HepG2 (cell line): Measurements from ENCODE around the gene GRM5. TPM values are rescaled to one million over a fixed set of nuclear protein-coding genes. Genes with fewer than 3 reads are reported as not detected.

Source experiments
- ATAC-seq: fragments of 200-7000 bp; cut with Tn5 transposase; 3 replicates; pipeline ENCODE4 v1.9.1; 2020; ENCODE audit warnings: mild to moderate bottlenecking, moderate library complexity
- BruUV-seq: library from RNA; stranded (reverse); fragments of 400-500 nt; replicated peaks from 2 replicates; lab custom pipeline; 2021; lab: Mats Ljungman, UMichigan
- CTCF ChIA-PET: fragments of 300-600 bp; formaldehyde crosslinking; extraction: SDS; loops from one replicate; lab custom pipeline; 2021; ENCODE audit warnings: low total read pairs, inconsistent platforms, low intra/inter-chr PET ratio; lab: Yijun Ruan, JAX
- POLR2A ChIA-PET: fragments of 350-600 bp; sonication (Branson Sonifier 250); formaldehyde crosslinking; loops from one replicate; lab custom pipeline; 2020; ENCODE audit warnings: antibody characterized with exemption, inconsistent platforms; lab: Yijun Ruan, JAX
- DNase-seq: peaks from one replicate; pipeline ENCODE4 v3.0.0-alpha.2; 2015; ENCODE audit warnings: low spot score
- FAIRE-seq: peaks from 3 replicates; lab custom pipeline; 2011; peaks lifted over from hg19 to GRCh38; lab: Jason Lieb, UNC
- H2AFZ ChIP-seq: one replicate; pipeline ENCODE4 v1.6.1; 2011; ENCODE audit warnings: low read length, inconsistent platforms
- H3K27ac ChIP-seq: fragments of 300-600 bp; 3 replicates; pipeline ENCODE4 v1.8.0; 2011; ENCODE audit warnings: mixed run types, mild to moderate bottlenecking, mixed read lengths, low read length, inconsistent platforms; ENCODE audit not compliant: insufficient read depth; ENCODE audit errors: extremely low read length
- H3K27me3 ChIP-seq, 2 experiments: fragments of 200-600 bp in 1 of 2; 2 replicates in 1 of 2; 3 replicates in 1 of 2; pipeline versions ENCODE4 v1.6.0 to v1.8.0; 2011; ENCODE audit warnings: low read length in 2 of 2, mild to moderate bottlenecking in 2 of 2, moderate library complexity in 2 of 2, inconsistent platforms in 1 of 2; ENCODE audit not compliant: insufficient read depth in 2 of 2, control insufficient read depth in 1 of 2
- H3K36me3 ChIP-seq, 2 experiments: fragments of 200-600 bp in 1 of 2; replicated peaks in 1 of 2; 2 replicates in 1 of 2; 3 replicates in 1 of 2; pipeline versions ENCODE4 v1.5.1 to v1.8.0; 2011; ENCODE audit warnings: low read length in 2 of 2, inconsistent platforms in 1 of 2; ENCODE audit not compliant: insufficient read depth in 2 of 2, control insufficient read depth in 1 of 2
- H3K4me1 ChIP-seq: 2 replicates; pipeline ENCODE4 v1.5.1; 2012; ENCODE audit warnings: low read length, inconsistent platforms; ENCODE audit not compliant: insufficient read depth
- H3K4me2 ChIP-seq: 2 replicates; pipeline ENCODE4 v1.6.0; 2011; ENCODE audit warnings: low read depth, low read length, inconsistent platforms
- H3K4me3 ChIP-seq, 3 experiments: fragments of 200-600 bp in 1 of 3; sonication (generic), shearing (Covaris generic) in 1 of 3; replicated peaks in 1 of 3; 2 replicates each; pipeline ENCODE4 v1.5.1; 2011 to 2016; ENCODE audit warnings: low read length in 3 of 3, inconsistent platforms in 2 of 3, low read depth in 2 of 3, mild to moderate bottlenecking in 2 of 3, control low read depth in 1 of 3, mixed read lengths in 1 of 3; ENCODE audit not compliant: insufficient read depth in 1 of 3
- H3K79me2 ChIP-seq: one replicate; pipeline ENCODE4 v1.6.1; 2011; ENCODE audit warnings: low read length, inconsistent platforms; ENCODE audit not compliant: insufficient read depth
- H3K9ac ChIP-seq: 2 replicates; pipeline ENCODE4 v1.6.0; 2011; ENCODE audit warnings: mild to moderate bottlenecking, low read depth, low read length, inconsistent platforms; ENCODE audit not compliant: insufficient read depth
- H3K9me3 ChIP-seq: 2 replicates; pipeline ENCODE4 v1.5.1; 2012; ENCODE audit warnings: mild to moderate bottlenecking, low read length
- H4K20me1 ChIP-seq: 2 replicates; pipeline ENCODE4 v1.6.0; 2011; ENCODE audit warnings: inconsistent platforms, mild to moderate bottlenecking, low read length, moderate library complexity; ENCODE audit not compliant: insufficient read depth
- ATF1 ChIP-seq: IDR thresholded peaks from 2 replicates; pipeline ENCODE4 v1.6.1; 2016; ENCODE audit warnings: mild to moderate bottlenecking, control low read depth
- DBP ChIP-seq: sonication (generic); formaldehyde crosslinking; IDR thresholded peaks from 2 replicates; pipeline ENCODE4 v1.4.0; 2020; ENCODE audit warnings: missing genetic modification reagents; ENCODE audit errors: not compliant biosample characterization
- KLF9 ChIP-seq: IDR thresholded peaks from 2 replicates; pipeline ENCODE4 v1.6.1; 2016; ENCODE audit warnings: low read depth
- MNT ChIP-seq: fragments of 450-650 bp; IDR thresholded peaks from 2 replicates; pipeline ENCODE4 v1.6.1; 2016
- NCOA2 ChIP-seq: sonication (generic); formaldehyde crosslinking; IDR thresholded peaks from 2 replicates; pipeline ENCODE4 v1.8.0; 2022; ENCODE audit warnings: inconsistent platforms
- NFE2L1 ChIP-seq: sonication (generic); formaldehyde crosslinking; IDR thresholded peaks from 2 replicates; pipeline ENCODE4 v1.4.0; 2020; ENCODE audit warnings: missing genetic modification reagents, mild to moderate bottlenecking, borderline replicate concordance
- NONO ChIP-seq, 2 experiments: fragments of 450-650 bp in 1 of 2; sonication (generic) in 1 of 2; formaldehyde crosslinking in 1 of 2; IDR thresholded peaks in 1 of 2; conservative IDR thresholded peaks in 1 of 2; 2 replicates each; pipeline versions ENCODE4 v1.6.1 to v1.8.0; 2017 to 2022; ENCODE audit warnings: mild to moderate bottlenecking in 1 of 2, missing genetic modification reagents in 1 of 2, moderate library complexity in 1 of 2
- RAD51 ChIP-seq: fragments of 450-650 bp; IDR thresholded peaks from 2 replicates; pipeline ENCODE4 v1.6.1; 2016; ENCODE audit warnings: borderline replicate concordance
- REL ChIP-seq: sonication (generic); formaldehyde crosslinking; conservative IDR thresholded peaks from 2 replicates; pipeline ENCODE4 v1.8.0; 2022; ENCODE audit warnings: mild to moderate bottlenecking, missing genetic modification reagents, moderate library complexity
- RXRB ChIP-seq: IDR thresholded peaks from 2 replicates; pipeline ENCODE4 v1.6.1; 2016; ENCODE audit warnings: borderline replicate concordance, missing genetic modification reagents, missing compliant biosample characterization
- ZNF260 ChIP-seq: sonication (generic); formaldehyde crosslinking; IDR thresholded peaks from 2 replicates; pipeline ENCODE4 v1.4.0; 2020; ENCODE audit warnings: missing genetic modification reagents, low read depth, mild to moderate bottlenecking, borderline replicate concordance
- ZNF275 ChIP-seq: sonication (generic); formaldehyde crosslinking; IDR thresholded peaks from 2 replicates; pipeline ENCODE4 v1.8.0; 2022; ENCODE audit warnings: missing genetic modification reagents, mild to moderate bottlenecking, inconsistent platforms, borderline replicate concordance
- ZNF597 ChIP-seq: sonication (generic); formaldehyde crosslinking; IDR thresholded peaks from 2 replicates; pipeline ENCODE4 v1.5.0; 2020; ENCODE audit warnings: missing genetic modification reagents
- ZNF678 ChIP-seq: sonication (generic); formaldehyde crosslinking; IDR thresholded peaks from 2 replicates; pipeline ENCODE4 v1.4.0; 2020; ENCODE audit warnings: mild to moderate bottlenecking, missing genetic modification reagents
- ZNF788 ChIP-seq: sonication (generic); formaldehyde crosslinking; IDR thresholded peaks from 2 replicates; pipeline ENCODE4 v1.5.0; 2020; ENCODE audit warnings: mild to moderate bottlenecking, missing genetic modification reagents, borderline replicate concordance
- WGBS: methylation state at CpG from one replicate; pipeline ENCODE4 v1.1.6; 2017; ENCODE audit warnings: low lambda C conversion rate; 5-methylcytosine and 5-hydroxymethylcytosine counted together
- in situ Hi-C: cut with HindIII; loops from 2 replicates; pipeline ENCODE4 v1.10.0; 2017; ENCODE audit warnings: low pct_unique_long_range_greater_than_20kb; ENCODE audit not compliant: extremely low pct_ligation_motif_present
- intact Hi-C: fragments of 100-400 bp; cut with micrococcal nuclease; formaldehyde crosslinking; loops from one replicate; pipeline ENCODE4 v1.10.0; 2022; ENCODE audit not compliant: unreplicated experiment
- polyA plus RNA-seq, 8 experiments: library from polyadenylated mRNA; depleted of rRNA in 3 of 8; stranded (reverse) in 7 of 8; unstranded in 1 of 8; fragments of >200 nt; fragmentation: Illumina TruSeq in 4 of 8; extraction: Trizol in 4 of 8; gene quantifications; 2 replicates each; pipeline versions ENCODE4 v1.2.1 to v1.2.3, GENCODE V29; 2011 to 2016; ENCODE audit warnings: low read depth in 4 of 8, missing spikeins in 1 of 8, mixed read lengths in 1 of 8; ENCODE audit not compliant: insufficient read depth in 1 of 8
- total RNA-seq, 5 experiments: library from RNA; depleted of rRNA; stranded (reverse); fragments of >200 nt; fragmentation: Illumina TruSeq; extraction: Trizol; gene quantifications; 2 replicates each; pipeline ENCODE4 v1.2.3, GENCODE V29; 2016; ENCODE audit warnings: low read depth in 1 of 5

The GRM5 gene
- total and polyA plus RNA-seq, 2 of the 13 experiments (the other 11 are each of a cell fraction or from before 2014, with no cell fraction given) = not detected

- WGBS = 0% methylated on average over 1 of the region's 1 CpG
- intact Hi-C loops (no loop called here), in situ Hi-C loops (no loop called here)
- H3K79me2 ChIP-seq = no peaks in the 10 kb centered on the region
- TF ChIP-seq ZNF678 (CRISPR knock-in tag) (no peak), MNT (peak; percentile 47; the same call in 1 of the 2 replicates)
- H3K9me3 ChIP-seq = no peaks in the 10 kb centered on the region
- H3K36me3 ChIP-seq = no peaks in the 10 kb centered on the region
- FAIRE-seq (no peak), ATAC-seq (no peak), DNase-seq (no peak)
- H3K27ac ChIP-seq = no peak overlapping the region
- H3K4me1 ChIP-seq = no peaks in the 10 kb centered on the region
- H3K27me3 ChIP-seq = no peaks in the 10 kb centered on the region
- no TSS peak for BruUV-seq
- no peak overlapping the region for H3K4me3 ChIP-seq
- no peak overlapping the region for H3K9ac ChIP-seq
- CTCF ChIA-PET = no interaction called here
- POLR2A ChIA-PET = no interaction called here
- no peaks in the 10 kb centered on the region for H4K20me1 ChIP-seq
- no peak overlapping the region for H2AFZ ChIP-seq
- no peak overlapping the region for H3K4me2 ChIP-seq
Observed at GRCh38 chr11:88475991-88476418, 589.8 kb downstream of the GRM5 start.

- in situ Hi-C loops = no loop called here
- no peak overlapping the region for H3K27ac ChIP-seq
- ChIA-PET POLR2A (no interaction called here), CTCF (no interaction called here)
- H3K79me2 ChIP-seq = no peaks in the 10 kb centered on the region
- no peaks in the 10 kb centered on the region for H4K20me1 ChIP-seq
- H3K9me3 ChIP-seq = no peaks in the 10 kb centered on the region
- DNase-seq (no peak), ATAC-seq (no peak), FAIRE-seq (no peak)
- no peaks in the 10 kb centered on the region for H3K4me1 ChIP-seq
- WGBS = 0% methylated on average over 2 of the region's 2 CpGs
- intact Hi-C loops = no loop called here
- H3K9ac ChIP-seq = no peak overlapping the region
- BruUV-seq = no TSS peak
- no peaks in the 10 kb centered on the region for H3K36me3 ChIP-seq
- H2AFZ ChIP-seq = no peak overlapping the region
- H3K27me3 ChIP-seq = no peaks in the 10 kb centered on the region
- no peak overlapping the region for H3K4me3 ChIP-seq
- H3K4me2 ChIP-seq = no peak overlapping the region
- no peak for TF ChIP-seq RAD51
- TF ChIP-seq KLF9 (CRISPR knock-in tag) = no peak
- TF ChIP-seq ATF1 (CRISPR knock-in tag) = no peak
- no peak for TF ChIP-seq RXRB (CRISPR knock-in tag)
- no peak for TF ChIP-seq ZNF260
- TF ChIP-seq ZNF597 (CRISPR knock-in tag) = no peak
- no peak for TF ChIP-seq ZNF788
- no peak for TF ChIP-seq ZNF275 (CRISPR knock-in tag)
- no peak for TF ChIP-seq NFE2L1 (CRISPR knock-in tag)
- no peak for TF ChIP-seq DBP (CRISPR knock-in tag)
- no peak for TF ChIP-seq REL
- no peak for TF ChIP-seq NONO (IDR thresholded peaks at IDR 0.05)
- no peak for TF ChIP-seq NONO (CRISPR knock-in tag; conservative IDR thresholded peaks at IDR 0.05)
- no peak for TF ChIP-seq NCOA2
Observed at GRCh38 chr11:88474655-88475054, 591.1 kb downstream of the GRM5 start.
